ENCODE data around the gene PDE4B.

The PDE4B gene

DNA sequence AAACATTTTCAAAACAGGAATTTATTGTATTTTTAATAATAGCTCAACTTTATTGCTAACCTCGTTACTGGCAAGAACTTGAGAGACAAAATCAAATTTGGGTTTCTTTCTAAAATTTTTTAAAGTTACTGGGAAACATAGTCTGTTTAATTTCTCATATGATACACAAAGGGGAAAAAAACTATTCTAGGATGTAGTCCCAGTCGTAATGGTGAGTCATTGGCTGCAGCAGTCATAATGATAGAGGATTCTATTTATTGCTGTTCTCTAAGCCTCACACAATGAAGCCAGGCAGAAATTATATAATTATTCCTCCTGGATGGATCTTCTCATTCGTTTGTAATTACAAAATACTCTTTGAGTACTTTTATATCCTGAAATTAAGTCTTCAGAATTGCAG lies 414.8 kb downstream of the PDE4B start:
- DNase-seq: no peak

DNA sequence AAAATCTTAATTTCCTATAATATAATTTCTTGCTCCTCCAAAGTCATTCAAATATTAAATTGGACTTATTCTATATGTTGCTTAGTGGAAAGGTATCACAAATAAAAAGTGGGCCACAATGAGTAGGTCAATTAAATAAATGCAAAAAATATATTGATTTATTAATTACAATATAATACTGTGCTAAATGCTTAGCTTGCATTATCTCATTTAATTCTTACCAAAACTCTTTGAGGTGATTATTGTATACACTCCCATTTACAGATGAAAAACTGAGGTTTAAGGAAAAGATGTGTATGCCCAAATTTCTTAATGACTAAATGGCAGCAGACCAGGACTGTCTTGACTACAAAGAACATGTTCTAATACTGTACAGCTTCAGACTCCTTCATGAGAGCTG lies 415.9 kb downstream of the PDE4B start:
- no peak for DNase-seq

DNA sequence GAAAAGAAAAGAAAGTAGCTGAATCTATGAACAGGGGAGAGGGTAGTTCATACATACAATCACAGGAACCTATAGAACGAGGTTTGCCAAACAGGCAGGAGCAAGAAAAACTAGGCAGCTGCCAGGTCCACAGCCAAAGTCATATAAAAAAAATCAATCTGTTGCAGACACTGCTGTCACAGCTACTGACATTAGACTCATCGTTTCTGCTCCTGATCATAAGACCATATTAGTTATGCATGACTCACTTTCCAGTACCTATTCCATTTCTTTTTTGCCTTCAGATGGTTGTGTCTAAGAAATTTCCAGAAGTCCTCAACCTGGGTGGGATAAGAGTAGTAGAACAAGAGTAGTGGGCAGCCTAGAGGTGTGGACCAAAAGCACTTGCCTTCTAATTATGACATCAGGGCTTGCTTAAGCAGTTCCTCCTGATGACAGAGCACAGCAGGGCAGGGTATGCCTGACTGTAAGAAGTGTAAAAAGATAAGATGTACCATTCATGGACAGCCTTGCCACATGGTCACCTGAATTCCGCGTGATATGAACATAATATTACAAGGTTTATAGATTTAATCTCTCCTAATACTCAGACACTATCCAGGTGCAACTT lies 418.0 kb downstream of the PDE4B start:
- no peak for DNase-seq

DNA sequence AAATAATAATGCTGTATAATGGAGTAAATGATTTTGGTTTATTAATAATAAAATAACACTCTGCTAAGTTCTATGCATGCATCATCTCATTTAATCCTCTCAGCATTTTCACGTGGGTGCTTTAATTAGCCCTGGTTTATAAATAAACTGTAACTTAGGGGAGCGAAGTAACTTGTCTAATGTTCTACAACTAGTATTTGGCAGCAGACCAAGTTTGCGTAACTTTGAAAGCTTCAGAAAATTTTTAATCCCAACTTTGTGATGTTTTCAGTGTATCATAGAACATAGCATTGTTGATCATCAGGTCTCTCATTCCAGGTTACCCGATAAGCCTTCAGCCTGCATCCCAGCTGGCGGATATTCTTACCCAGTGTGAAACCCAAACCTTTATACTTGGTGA lies 418.8 kb downstream of the PDE4B start:
- DNase-seq: no peak

DNA sequence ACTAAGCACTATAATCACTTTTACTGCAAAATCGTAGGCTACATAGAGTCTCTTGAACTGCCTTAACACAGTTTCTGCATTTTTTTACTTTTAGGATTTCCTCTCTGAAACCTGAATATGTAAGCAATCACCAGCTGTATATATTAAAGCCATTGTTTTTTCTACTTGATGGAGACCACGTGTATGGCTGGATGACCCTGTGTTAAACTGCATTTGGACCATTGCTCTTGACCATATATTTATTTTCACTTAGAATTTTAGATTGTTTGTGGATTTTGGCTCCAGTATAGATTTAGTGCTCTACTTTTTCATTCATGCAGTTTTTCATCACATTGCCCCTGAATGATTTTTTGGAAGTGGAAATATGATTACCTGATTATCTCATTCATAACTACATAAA lies 420.8 kb downstream of the PDE4B start:
- no peak for DNase-seq

DNA sequence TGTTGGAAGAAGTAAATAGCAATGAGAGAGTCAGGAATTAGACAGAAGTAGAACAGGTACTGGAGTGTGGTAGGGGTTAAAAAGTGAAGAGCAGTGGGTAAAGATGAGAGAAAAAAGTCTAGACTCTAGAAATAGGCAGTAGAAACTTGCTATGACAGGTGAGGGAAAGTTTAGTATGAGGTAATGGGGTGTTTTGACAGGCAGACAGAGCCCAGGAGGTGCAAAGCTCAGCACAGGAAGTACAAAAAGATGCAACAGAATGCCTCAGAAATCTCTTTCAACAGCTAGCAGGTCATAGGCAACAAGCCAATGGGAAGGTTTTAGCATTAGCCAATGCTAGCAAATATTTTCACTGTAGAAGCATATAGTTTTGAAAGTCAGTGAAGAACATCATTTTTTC lies 422.2 kb downstream of the PDE4B start:
- DNase-seq: peak in 2 of 5 experiments; percentile 18 to 66

DNA sequence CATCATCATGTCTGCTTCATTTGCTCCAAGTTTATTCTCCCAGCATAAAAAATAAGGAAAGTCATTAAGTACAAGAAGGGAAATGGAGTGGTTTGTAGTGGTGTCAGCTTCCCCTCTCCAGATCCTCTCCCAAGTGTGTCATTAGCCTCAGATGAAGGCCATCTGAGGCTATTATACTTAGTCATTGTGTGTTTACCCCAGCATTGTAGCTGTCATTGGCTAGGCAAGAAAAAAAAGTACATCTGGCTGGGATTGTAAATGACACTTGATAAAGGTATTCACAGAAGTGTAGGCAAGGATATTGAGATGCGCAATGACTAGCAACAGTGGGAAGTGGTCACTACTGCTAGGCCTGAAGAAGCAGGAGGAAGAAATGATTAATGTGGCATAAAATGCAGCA lies 424.3 kb downstream of the PDE4B start:
- DNase-seq: peak in 1 of 5 experiments; percentile 12

DNA sequence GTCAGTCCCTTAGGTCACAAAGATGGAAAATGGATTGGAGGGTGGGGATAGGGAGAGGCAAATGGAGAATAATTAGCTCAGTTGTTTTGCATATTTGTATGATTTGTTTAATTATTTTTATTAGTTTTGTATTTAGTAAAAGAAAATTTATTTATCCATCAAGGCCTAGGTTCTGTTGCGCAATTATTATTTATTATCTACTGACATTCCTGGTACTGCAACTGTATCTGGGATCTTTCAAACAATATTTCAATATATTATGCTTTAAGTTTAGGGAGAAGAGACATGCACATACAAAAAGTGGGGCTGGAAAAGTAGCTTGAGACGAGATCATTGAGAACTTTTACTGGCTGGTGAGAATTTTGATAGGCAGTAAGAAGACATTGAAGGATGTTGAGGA lies 424.9 kb downstream of the PDE4B start:
- no peak for DNase-seq

DNA sequence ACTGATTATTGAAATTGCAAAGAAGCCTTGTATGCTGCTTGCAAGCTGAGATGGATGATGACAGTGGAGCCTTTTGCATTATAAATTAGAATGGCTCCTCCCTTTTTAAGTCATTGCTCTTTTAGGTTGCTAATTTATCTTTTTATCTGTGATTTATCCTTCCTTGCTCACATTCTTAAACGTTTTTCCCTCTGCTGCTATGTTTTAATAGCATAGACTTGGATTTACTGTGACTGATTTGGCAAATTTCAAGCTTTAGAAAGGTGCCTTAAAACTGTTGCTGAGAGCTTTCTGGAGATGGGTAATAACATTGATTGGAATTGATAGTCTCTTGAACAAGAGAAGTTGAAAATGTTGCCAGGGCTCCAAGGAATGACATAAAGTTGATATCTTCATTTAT lies 427.8 kb downstream of the PDE4B start:
- no peak for DNase-seq

DNA sequence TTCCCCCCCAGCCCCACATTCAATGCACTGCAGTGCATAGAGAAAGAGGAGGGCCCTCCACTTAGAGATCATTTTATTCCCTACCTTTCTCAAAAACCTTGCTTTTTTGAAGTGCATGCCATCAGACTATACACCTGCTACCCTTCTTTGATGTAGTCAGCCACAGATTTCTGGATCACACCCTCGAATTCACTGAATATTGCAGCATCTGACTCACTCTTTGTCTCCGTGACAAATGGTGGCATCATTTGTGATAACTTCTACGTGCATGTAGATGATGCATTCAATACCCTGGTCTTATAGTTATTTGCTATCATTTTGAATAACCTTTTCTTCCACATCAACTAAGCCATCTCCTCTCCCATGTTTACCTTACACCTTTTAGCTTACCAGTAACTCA lies 431.0 kb downstream of the PDE4B start:
- DNase-seq: no peak

DNA sequence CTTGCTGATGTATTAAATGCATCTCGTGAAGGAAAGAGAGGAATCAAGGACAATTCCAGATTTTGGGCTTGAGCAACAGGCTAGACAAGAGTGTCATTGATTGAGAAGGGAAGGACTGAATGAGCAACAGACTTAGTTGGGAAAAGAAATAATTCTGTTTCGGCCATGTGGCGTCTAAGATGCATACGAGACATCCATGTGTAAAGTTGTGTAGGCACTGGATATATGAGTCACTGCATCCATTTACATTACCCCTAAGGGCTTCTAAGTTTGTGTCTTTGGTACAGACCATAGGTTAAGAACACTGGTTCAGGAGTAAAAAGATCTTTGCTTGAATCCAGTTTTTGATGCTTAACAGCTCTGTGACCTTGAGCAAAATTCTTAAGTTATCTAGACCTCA lies 434.3 kb downstream of the PDE4B start:
- no peak for DNase-seq

DNA sequence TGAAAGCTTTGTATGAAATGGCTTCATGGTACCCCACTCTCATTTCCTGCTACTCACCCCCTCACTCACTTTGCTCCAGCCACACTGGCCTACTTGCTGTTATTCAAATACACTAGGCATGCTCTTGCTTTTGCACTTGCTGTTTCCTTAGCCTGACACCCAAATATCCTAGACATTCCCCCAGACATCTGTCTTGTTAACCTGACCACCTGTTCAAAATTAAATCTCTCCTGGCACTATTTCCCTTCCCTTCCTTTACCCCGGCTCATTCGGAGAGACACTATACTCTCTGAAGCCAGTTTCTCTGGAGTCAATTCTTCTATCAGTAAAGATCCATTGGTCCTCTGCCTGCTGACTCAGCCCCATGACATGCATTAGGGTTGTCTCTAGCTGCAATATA lies 435.3 kb downstream of the PDE4B start:
- no peak for DNase-seq

DNA sequence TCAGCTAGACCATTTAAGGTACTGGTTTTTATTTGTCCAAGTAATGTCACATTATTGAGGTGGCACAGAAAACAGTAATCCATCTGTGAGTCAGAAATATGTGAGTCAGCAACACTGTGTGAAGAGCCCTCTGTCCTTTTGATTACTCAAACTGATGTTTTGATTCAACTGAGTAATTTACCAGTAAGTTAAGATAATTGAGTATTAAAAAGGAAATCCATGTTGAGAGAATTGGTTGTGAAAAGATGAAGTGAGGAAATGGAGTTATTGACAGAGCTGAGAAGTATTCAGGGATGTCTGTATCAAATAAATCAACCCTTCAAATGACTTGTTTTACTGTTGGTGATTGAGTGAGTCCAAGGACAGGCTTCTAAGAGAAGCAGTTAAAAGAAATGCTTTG lies 438.5 kb downstream of the PDE4B start:
- peak in 1 of 5 experiments; percentile 40 for DNase-seq

DNA sequence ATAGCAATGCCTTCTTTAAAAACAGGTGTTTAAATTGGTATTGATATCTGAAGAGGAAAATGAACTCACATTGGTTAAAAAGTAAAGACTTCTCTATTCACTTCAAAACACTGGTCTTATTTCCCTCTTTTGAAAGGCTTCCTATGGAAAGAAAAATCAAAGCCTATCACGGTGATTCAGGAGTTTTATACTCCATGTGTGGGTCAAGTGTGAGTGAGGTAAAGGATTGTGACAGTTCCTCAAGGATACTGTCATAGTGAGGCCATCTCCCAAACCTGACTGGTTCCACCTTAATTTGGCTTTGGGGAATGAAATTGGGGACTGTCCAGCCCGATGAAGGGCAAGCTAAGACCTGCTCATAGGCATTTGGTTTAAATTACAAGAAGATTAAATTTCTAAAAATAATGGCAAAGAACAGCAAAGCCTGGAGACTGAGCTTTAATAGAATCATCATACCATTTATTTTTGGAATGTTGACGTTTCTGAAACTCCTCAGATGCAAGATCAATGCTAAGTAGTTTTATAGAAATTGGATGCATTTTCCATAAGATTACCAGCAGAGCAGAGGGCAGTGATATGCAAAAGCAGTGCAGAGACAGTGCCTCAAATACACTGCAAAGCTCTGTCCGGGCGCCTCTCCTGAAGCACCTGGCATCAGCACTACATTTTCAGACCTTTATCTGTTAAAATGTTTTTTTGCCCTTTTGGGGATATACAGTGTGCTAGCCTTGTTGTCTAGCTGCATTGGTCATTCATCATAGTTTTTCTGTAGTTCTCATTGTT lies 439.2 kb downstream of the PDE4B start:
- no peak for DNase-seq

DNA sequence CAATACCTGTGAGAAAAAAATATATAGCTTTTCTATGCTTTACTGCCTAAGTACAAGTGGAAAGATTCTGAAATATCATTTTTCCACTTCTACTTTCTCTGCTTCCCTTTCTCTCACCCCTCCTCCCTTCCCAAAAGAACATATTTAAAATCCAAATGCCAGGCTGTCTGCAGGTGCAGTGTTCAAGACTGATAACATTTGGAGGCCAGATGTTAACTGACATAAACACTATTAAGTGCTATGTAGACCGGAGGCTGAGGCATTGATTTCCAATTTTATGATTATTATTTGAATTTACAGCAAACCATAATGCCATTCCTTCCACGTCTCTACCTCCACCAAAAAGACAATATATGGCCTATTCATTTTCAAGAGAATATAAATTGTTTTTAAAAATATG lies 444.3 kb downstream of the PDE4B start:
- DNase-seq: no peak

DNA sequence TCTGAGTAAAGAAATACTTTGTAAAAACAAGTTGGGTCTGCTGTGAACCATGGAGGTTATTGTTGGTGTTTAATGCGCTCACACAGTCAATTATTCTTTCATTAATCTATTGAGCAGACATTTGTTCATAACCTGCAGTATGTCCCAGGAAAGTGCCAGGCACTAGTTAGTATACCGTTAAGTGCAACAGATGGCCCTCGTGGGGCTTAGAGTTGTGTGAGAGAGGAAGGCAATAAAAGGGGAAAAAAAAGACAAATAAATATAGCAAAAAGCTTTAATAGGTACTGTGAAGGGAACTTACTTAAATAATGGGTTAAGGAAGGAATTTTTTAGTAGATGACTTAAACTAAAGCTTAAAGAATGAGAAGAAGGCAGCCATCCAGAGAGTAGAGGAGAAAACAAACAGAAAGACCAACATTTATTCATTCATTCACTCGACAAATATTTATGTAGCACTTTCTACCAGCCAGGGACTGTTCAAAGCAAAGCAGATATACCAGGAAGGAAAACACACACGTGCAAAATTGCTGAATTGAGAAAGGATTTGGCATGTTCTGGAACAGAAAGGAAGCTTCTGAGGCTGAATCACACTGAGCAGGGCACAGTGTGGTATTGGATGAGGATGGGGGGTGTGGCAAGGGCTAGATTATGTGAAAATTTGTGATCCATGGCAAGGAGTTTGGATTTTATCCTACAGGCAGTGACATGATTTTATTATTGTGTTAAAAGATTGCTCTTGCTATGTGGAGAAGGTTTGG lies 445.2 kb downstream of the PDE4B start:
- no peak for DNase-seq

DNA sequence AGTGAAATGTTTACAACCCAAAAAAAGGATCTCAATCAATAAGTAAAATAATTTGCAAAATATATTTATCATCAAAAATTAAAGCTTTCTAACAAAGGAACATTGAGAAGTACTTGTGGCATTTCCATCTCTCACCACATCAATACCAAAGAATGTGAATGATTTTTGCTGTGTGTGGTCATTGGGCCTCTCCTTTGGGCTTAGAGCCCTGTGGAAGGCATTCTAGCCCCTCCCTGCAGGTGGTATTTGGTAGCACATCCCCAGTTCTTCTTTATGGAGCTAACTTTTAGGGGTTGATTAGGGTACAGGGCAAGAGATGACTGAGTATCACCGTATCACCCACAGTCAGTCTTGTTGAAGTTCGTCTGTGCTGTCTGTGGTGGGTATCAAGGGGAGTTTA lies 447.1 kb downstream of the PDE4B start:
- no peak for DNase-seq

DNA sequence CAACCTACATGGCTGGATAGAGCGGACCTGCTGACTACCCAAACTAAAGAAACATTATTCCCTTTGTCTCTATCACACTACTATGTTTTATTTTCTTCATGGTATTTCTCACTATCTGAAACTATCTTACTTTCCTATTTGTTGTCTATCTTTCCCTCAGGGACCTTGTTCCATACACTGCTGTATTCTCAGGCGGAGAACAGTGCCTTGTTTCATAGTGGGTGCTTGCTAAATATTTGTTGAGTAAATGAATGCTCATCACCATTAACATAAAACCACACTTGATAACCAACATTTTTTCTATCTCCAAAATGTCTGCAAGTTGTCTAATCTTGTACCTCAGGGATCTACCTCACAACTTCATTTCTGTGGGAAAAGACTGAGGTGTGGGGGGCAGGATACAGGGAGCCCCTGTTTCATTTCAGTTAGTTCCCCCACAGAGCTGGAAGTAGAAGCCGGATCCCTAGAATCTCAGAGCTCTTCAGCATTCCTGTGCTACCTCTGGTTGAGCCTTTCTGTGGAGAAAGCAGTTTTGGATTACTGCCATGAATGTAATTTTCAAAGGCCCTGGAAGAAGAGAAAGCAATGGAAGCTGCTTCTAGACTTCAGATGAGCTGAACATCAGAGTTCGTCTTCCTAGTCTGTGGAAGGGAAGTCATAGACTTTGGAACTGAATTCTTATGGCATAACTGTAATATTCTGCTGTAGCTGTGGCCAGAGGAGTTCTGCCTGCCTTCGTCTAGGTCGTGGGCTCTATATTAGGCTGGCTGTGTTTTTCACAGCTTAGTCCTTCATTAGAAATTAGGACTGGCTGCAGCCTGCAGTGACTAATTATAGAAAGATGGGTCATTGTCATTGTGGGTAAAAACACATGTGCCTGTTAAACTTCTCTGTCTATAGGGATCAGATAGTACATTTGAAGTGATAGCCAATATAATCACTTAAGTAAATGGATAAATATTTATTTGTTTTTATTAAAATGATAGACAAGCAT lies 448.1 kb downstream of the PDE4B start:
- no peak for DNase-seq

DNA sequence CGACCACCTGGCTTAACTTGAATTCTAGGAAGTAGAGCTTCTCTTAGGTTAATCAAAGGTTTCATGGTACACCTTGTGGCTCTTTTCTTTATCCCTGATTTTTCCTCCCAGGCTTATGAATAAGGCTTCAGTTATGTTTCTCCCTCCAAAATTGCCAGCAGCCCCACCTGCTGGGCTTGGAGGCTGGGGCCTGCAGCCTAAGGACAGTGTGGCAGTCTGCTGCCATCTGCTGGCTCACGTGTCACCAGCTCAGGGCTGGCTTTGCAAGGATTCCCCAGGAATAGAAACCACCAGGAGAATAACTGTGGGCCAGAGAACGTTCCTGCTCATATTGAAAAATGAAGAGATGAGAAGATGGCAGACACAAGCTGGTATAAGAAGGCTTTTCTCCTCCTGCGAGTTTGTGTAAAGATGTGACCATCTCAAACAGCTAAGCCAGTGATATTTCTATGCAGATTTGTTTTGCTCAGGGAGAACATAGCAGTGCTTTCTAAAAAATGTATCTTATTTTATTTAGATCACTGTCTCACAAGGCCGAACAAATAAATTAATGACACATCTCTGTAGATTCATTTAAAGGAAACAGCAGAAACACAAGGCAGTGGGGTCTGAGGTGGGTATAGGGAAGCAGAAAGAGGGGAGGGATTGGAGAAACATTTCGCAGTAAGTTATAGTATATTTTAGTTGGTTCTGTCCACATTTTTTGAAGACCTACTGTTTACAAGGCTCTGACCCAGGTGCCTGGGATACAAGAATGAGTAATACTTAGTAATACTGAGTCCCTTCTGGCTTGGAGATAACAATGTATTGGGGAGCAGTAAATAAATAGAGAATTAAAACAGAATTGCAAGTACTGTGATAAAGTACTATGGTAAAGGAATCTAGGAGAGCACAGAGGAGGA lies 450.2 kb downstream of the PDE4B start:
- DNase-seq: peak in 4 of 5 experiments; percentile 25 to 84 (median 57)

DNA sequence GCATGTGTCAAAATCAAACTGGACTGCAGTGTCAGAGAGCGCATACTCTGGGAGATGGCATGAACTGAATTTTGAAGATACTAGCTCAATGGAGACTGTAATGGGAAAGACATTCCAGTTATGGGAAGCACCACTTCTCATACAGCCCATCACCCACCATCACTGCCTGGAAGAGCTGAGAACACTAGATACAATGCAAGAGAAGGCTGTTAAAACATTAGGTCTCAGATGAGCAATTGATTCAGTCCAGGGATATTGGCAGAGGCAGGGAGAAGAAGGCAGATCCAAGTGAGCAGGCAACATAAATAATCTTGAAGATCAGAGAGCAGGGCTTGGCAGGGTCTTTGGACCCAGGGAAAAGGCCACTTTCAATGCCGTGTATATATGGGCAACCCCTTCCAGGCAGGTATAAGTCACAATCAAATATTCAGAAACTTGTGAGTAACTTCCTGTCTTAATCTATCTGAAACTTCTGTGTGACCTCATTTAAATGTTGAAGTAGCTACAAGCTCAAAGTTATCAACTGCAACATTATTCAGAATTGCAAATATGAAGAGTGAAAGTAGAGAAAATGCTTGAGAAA lies 450.9 kb downstream of the PDE4B start:
- peak in 1 of 5 experiments; percentile 81 for DNase-seq

DNA sequence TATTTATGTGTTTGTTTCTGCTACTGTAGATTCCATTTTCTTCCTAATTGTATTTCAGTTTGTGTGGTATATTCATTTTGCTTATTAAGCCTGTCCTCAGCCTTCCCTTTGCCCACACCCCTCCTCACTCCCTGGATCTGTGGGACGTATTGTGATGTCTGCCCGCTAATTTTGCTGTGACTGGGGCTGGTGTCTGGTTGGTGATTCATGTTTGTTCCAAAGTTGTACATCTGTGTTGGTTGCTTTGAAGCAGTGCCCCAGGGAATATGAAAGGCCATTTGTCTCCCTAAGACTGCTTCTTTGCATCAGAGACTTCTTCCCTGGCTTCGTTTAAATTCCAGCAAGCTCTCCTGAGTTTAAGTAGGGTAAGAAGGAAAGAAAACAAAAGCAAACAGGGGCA lies 451.7 kb downstream of the PDE4B start:
- no peak for DNase-seq

Data from T-helper 2 cell (primary cell).